ENCODE results near the gene CFTR. TPM values are rescaled to one million over a fixed set of nuclear protein-coding genes. Genes with fewer than 3 reads are reported as not detected.

Gene CFTR
- total and polyA plus RNA-seq, 3 donors from 2014 or later, result 5.1 to 6.9 (median 5.1) TPM

DNA sequence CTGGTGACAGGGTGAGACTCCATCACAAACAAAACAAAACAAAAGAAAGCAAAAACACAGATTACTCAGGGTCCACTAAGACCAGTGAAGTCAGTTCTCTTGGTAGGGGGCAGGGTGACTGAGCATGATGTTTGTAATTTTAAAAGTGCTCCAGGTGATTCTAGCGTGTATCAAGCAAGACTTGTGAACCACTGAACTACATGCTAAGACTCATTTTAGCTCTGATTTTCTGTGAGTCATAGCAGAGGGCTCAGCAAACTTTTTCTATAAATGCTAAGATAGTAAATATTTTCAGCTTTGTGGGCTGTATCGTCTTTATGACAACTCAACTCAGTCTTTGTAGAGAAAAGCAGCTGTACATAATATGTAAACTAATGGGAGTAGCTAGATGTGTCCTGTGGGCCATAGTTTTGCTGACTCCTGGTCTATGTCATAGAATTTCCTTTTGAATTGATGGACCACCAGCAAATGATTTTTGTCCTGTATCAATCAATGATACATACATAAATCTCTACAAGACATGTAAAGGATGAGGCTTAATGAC is 141.3 kb downstream of the CFTR start:
- H3K4me3 ChIP-seq, result no peak overlapping the region
- no peaks in the 10 kb centered on the region for H3K4me1 ChIP-seq
- WGBS, 2 donors, result 62 to 68% methylated on average over 2 of the region's 2 CpGs
- H3K36me3 ChIP-seq (ENCODE audit: low read depth, missing control alignments), result no peaks in the 10 kb centered on the region
- no peaks in the 10 kb centered on the region for H3K27me3 ChIP-seq
- TF ChIP-seq, protein P1, sequence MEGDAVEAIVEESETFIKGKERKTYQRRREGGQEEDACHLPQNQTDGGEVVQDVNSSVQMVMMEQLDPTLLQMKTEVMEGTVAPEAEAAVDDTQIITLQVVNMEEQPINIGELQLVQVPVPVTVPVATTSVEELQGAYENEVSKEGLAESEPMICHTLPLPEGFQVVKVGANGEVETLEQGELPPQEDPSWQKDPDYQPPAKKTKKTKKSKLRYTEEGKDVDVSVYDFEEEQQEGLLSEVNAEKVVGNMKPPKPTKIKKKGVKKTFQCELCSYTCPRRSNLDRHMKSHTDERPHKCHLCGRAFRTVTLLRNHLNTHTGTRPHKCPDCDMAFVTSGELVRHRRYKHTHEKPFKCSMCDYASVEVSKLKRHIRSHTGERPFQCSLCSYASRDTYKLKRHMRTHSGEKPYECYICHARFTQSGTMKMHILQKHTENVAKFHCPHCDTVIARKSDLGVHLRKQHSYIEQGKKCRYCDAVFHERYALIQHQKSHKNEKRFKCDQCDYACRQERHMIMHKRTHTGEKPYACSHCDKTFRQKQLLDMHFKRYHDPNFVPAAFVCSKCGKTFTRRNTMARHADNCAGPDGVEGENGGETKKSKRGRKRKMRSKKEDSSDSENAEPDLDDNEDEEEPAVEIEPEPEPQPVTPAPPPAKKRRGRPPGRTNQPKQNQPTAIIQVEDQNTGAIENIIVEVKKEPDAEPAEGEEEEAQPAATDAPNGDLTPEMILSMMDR (IDR thresholded peaks at IDR 0.05), result no peak
- TF ChIP-seq POLR2A (IDR thresholded peaks at IDR 0.05), result no peak
- no peaks in the 10 kb centered on the region for H3K9me3 ChIP-seq
- DNase-seq, result no peak
- intact Hi-C loops (cut with DNase I; ENCODE audit: low total_unique reads), result no loop called here
- no peak overlapping the region for H3K27ac ChIP-seq

GRCh38 chr7:117623606-117624005 is 143.8 kb downstream of the CFTR start:
- DNase-seq, result no peak
- Histone ChIP-seq H3K27me3 (no peaks in the 10 kb centered on the region), H3K36me3 (ENCODE audit: low read depth, missing control alignments) (no peaks in the 10 kb centered on the region), H3K4me1 (no peaks in the 10 kb centered on the region), H3K27ac (no peak overlapping the region), H3K4me3 (no peak overlapping the region), H3K9me3 (no peaks in the 10 kb centered on the region)
- intact Hi-C loops (cut with DNase I; ENCODE audit: low total_unique reads), result no loop called here
- TF ChIP-seq, protein P1 (IDR thresholded peaks at IDR 0.05), result no peak
- no peak for TF ChIP-seq POLR2A (IDR thresholded peaks at IDR 0.05)
- 86 to 88% methylated on average over 4 of the region's 4 CpGs for WGBS, 2 donors

- H3K4me3 ChIP-seq, result no peak overlapping the region
- DNase-seq, result no peak
- H3K36me3 ChIP-seq (ENCODE audit: low read depth, missing control alignments), result no peaks in the 10 kb centered on the region
- no peaks in the 10 kb centered on the region for H3K27me3 ChIP-seq
- no peak for TF ChIP-seq POLR2A (IDR thresholded peaks at IDR 0.05)
- TF ChIP-seq, protein P1 (IDR thresholded peaks at IDR 0.05), result no peak
- H3K27ac ChIP-seq, result no peak overlapping the region
- intact Hi-C loops (cut with DNase I; ENCODE audit: low total_unique reads), result no loop called here
- WGBS, 2 donors, result 81 to 83% methylated on average over 4 of the region's 4 CpGs
- no peaks in the 10 kb centered on the region for H3K4me1 ChIP-seq
- H3K9me3 ChIP-seq, result no peaks in the 10 kb centered on the region
Observed at GRCh38 chr7:117630501-117630900, 150.7 kb downstream of the CFTR start.

- 73 to 82% methylated on average over 1 of the region's 1 CpG for WGBS, 2 donors
- intact Hi-C loops (cut with DNase I; ENCODE audit: low total_unique reads), result no loop called here
Observed at GRCh38 chr7:117630907-117631564, 151.2 kb downstream of the CFTR start.

More at GRCh38 chr7:117630907-117631564, 151.2 kb downstream of the CFTR start:
- no peak overlapping the region for H3K4me3 ChIP-seq
- no peak overlapping the region for H3K27ac ChIP-seq
- no peak for DNase-seq
- H3K9me3 ChIP-seq, result no peaks in the 10 kb centered on the region
- TF ChIP-seq, protein P1 (IDR thresholded peaks at IDR 0.05), result no peak
- no peak for TF ChIP-seq POLR2A (IDR thresholded peaks at IDR 0.05)
- H3K36me3 ChIP-seq (ENCODE audit: low read depth, missing control alignments), result no peaks in the 10 kb centered on the region
- no peaks in the 10 kb centered on the region for H3K4me1 ChIP-seq
- no peaks in the 10 kb centered on the region for H3K27me3 ChIP-seq
